Measurements from ENCODE around the gene LRRC51.
"Not testable (repeated sequence)": the region's sequence is repeated elsewhere in the genome, so short reads cannot be mapped to it uniquely, and the experiment has no call there.

LRRC51 gene

DNA sequence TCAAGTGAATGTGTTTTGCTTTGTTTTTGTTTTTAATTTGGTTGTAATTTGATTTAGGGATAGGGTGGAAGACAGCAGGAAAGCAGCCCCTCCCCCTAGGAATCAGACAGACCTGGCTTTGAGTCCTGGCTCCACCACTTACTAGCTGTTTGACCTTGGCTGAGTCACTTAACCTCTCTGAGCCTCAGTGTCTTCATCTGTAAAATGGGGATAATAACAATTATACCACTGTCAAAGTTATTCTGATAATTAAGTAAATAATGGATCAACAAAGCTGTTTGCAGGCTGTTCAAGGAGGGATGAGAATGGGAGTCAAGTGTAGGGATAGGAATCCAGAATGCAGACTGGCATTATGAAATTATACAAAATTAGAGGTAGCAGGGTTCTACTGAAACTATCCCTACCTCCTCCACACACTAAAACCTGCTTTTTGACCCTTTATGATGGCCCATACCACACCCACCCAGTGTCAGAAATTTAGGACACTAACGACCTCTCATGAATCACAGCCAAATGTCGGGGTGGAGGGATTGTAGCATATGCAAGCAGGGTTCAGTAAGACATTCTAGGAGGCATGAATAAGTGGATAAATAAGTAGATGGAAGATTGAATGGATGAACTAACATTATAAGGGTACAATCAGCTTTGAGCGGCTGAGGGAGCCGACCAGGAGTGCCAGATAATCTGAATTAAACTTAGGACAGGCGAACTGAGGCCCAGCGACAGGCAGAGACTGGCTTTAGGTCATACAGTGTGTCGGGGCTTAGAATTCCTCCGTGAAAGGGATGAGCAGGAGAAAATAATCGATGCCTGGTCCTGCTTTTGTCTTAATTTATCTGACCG lies 30.9 kb downstream of the LRRC51 start:
- DNase-seq, result no peak

DNA sequence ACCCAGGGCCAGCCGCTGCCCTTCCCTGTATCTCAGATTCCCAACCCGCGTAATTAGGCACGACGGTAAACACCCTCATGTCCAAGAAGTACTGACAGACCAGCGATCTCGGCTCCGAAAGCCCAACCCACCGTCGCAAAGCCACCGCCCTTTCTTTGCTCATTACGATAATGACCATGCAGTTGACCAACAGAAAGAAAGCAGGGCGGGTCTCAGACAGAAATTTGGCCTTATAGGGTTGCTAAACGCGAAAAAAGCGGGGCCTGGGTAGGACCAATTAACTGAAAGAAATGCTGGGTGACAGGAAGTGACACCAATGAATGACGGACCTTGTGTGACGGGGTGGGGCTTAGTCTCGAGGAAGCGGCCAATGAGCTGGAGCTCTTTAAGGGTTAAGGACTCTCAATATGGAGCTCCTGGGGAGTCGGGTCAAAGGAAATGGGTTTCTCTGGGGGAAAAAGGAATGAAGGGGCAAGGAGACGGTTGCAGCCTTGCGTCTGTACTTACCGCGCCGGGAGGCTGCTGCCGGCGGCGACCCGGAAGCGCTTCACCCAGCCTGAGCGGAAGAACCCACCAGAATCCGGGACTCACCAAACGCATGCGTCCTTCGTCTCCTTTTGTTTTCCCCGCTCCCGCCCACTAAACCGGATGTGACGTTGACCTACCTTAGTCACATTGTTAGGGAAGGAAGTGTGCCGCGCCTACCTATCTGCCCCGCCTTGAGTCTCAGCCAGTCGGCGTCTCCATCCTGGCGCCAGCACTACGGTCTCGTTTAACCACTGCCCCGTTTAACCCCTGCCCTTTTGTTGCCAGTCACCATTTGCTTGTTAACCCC lies 31.7 kb downstream of the LRRC51 start, which contains the start of gene ANAPC15:
Gene ANAPC15, minus strand, starts transcription at position 553 of the 835 bp plus-strand sequence. CDS start 1,419 bp downstream, outside the sequence.
- DNase-seq, result peak; percentile 100

DNA sequence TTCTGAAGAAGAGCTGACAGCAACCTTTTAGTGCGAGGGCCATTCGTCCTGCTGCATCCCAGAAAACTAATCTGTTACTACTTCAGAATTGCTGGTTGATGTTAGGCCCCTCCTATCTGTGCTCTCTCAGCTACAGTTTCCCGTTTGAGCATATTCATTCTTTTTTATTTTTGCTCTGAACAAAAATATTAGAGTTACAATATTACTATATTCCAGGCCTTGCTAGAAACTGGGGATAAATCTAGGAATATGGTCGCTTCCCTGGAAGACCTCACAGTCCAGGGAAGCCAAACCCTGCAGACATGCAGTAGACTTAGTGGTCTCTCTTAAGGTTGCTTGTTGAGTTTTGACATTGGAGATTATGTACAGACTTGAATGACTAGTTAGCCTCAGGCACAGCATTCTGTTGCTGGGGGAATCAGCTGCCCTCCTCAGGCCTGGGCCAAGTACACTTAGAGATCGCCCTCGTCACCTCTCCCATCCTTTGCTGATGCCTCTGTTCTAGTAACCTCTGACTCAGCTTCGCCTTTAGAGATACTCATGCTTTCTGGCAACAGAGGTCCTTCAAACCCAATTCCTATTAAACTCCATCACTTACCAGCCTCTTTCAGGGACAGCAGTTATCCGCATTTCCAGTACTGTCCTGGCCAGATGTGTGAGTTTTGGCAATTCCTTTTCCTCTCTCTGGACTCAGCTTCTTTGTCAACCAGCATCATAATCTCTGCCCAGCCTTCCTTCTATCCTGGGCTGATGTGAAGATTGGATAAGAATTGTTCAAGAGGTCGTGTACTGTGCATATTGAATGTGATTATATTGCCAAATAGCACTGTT lies 32.5 kb downstream of the LRRC51 start:
- no peak for DNase-seq

DNA sequence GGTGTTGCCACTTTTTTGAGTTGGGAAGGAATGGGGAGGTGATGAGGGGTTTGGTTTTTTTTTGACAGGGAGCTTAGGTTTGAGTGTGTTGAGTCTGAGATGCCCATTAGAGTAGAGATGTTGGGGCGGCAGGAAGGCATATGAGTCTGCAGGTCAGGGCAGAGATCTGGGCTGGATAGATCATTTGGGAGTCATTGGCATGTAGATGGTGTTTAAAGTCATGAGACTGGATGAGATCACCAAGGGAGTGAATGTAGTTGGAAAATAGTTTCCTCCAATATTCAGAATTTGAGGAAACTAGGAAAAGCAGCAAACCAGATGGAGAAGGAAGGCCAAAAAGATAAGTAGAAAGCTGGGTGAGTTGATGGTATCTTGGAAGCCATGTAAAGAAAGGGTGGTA lies 33.9 kb downstream of the LRRC51 start:
- no peak for DNase-seq

DNA sequence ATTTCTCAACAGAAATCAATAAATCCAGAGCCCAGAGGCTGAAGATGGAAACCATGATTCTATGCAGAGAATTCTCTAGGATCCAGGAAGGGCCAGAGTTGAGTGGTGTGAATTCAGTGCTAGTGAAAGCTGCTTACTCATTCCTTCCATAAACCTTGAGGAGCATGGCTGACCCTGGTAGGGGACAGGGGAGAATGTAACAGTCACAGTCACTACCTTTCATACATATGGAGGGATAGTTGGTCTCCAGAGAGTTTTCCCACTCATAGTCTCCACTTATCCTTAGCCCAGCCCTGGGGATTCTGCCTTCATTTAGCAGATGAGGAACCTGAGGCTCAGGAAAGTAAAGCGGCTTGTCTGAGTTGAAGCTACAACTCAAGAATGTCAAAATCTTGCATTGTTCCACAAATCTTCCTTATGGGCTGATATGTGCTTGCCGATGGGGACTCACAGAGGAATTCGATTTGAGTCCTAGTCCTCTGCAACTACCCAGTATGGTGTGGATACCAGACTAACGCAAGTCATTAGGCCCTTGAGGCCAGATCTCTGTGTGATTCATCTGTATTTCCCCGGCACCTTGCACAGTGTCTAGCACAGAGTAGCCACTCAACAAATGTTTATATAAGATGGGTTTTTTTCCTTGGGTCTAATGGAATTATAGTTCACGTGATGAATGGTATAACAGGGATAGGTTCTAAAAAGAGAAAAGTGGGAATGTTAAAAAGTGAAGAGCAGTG lies 35.5 kb downstream of the LRRC51 start:
- no peak for DNase-seq

DNA sequence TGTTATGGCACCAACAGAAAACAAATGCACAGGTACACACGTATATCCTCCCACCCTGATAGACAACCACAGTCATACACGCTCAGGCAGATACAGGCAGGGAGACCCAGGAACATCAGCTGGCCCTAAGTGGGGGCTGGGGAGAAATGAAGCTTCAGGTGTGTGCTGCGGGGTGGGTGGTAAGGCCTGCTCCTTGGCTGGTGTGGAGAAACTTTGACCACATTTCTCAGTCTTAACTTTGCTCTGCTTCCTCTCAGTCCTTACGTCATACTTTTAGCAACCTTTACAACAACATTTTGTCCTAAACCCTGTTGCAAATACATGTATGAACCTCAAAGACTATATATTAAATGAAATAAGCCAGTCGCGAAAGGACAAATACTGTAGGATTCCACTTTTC lies 38.5 kb downstream of the LRRC51 start:
- no peak for DNase-seq

DNA sequence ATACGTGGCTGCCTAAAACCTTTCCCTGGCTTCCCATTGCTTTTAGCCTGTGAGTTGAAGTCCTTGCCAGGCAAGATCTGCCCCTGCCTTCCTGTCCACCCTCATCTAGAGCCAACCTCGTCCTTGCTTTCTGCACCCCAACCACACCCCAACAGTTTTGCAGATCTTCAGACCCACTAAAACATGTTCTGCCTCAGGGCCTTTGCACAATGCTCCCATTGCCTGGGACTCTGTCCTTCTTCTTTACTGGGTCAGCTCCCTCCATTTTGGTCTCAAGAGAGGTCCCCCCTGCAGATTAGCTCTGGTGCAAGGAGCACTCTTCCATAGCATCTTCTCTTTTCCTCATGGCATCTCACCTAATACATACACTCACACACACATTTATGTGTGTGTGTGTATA lies 40.3 kb downstream of the LRRC51 start:
- no peak for DNase-seq

DNA sequence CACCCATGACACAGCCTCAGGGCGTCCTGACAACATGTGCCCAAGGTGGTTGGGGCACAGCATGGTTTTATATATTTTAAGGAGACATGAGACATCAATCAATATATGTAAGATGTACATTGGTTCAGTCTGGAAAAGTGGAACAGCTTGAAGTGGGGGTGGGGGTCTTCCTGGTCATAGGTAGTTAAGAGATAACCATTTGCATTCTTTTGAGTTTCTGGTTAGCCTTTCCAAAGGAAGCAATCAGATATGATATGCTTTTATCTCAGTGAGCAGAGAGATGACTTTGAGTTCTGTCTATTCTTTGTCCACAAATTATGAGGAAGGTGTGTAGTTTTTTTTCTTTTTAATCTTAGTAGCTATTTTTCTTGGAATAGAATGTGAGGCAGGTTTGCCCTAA lies 42.0 kb downstream of the LRRC51 start:
- DNase-seq, result no peak

DNA sequence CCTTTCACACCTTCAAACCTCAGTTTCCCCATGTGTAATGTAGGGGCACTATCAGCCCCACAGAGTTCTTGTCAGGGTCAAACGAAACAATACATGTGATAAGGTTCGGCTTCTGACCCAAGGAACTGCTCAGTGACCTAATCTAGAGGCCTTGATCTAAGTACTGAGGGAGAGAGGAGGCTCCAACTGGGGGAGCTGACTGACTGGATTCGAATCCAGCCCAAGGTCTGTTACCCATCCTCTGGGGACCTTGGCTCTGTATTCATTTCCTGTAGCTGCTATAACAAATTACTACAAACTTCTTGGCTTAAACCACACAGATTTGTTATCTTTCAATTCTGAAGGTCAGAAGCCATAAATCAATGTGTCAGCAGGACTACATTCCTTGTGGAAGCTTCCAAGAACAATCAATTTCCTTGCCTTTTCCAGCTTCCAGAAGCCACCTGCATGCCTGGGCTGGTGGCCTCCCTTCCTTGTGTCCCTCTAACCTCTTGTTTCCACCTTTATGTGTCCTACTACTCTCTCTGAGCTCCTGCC lies 42.5 kb downstream of the LRRC51 start:
- DNase-seq, result no peak

DNA sequence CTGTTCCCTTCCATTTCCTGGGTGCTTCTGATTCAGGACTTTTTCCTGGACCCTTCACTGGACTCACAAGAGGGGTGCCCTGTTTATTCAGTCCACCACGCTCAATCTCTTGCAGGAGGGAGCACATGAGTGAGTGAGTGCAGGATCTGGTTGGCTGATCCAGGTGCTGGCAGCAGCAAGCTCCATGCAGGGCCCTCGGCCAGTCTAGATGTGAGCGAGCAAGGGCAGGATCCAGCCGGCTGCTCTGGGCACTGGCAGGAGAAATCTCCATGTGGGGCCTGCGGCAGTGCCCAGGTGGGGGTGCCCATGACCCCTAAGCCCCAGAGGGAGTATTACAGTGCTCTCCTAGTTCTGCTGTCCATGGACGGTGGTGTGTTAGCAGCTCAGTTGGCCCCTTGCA lies 43.4 kb downstream of the LRRC51 start:
- no peak for DNase-seq

DNA sequence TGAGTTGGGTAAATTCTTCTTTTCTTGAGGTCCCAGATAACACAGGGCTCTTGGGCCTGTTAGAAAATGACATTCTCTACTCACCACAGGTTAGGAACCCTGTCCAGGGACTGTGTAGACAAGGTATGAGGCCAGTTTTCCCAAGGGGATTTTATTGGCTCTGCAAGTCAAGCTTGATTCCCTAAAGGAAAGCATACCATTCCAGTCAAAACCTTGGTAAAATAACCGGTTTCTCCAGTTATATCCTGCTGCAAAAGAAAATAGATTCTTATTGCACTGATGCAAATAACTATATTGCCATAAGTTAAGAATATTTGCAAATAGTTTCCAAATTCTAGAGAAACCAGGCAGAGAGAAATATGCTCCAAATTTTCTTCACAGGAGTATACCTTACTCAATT lies 45.3 kb downstream of the LRRC51 start:
- no peak for DNase-seq

DNA sequence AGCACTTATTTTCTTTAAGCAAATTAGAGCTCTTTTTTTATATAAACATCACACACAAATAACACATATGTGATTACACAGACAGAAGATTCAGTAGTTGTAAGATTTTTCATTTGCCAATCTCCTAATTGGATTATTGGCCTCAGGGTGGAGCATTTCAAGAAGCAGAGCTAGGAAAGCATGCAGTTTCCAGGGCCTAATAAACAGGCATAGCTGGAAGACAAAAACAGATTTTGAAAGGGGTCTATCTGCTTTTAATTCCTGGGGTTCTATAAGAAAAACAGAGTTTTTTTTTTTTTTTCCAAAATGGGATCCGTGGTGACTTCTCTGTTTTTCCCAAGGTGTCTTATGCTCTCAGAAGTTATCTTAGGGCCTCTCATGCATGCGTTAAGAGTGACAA lies 47.3 kb downstream of the LRRC51 start:
- DNase-seq, result no peak

DNA sequence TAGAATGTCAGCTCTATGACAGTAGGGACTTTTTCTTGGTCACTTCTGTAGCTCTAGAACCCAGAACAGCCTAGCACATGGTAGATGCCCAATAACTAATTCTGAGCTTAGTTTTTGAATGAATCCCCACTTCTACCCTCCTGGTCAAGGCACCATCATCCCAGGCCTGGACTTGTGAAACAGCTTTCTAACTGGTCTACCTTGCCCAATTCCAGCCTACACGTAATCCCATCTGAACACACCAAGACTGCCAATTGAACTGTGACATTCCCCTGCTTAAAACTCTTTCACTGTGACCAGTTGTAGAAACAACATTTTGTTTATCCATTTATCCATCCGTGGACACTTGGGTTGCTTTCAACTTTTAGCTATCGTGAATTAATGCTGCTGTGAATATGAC lies 48.7 kb downstream of the LRRC51 start:
- DNase-seq, result no peak

DNA sequence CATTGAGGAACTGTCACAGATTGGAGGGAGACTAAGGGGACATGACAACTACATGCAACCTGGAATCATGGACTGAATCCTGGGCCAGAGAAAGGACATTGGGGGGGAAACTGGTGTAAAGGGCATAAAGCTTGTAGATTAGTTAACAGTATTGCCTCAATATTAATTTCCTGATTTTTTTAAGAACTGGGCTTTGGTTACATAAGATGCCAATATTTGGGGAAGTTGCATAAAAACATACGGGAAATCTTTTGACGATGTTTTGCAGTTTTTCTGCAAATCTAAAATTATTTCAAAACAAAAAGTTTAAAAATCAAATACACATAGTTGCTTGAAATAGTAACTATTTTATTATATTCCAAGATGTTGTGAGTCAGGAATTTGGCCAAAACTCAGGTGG lies 52.0 kb downstream of the LRRC51 start:
- no peak for DNase-seq

DNA sequence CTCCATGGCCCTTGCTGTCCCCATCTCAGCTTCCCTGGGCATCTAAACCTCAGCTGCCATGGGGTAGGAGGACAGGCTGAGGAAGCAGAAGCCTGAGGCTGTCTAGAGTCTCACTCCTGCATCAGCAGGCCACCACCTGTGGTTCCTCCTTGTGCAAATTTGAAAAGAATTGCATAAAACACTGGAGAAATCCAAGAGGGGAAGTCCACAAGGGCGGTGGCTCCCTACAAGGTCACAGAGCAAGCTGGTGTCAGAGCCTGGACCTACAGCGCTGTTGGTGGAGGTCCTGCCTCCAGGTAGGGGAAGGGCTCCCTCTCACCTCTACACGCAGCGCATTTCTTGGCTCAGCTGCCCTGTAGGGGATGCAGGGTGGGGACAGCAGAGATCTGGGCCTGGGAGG lies 54.8 kb downstream of the LRRC51 start, which contains the start of gene FOLR3:
Gene FOLR3, plus strand, starts transcription at position 253 of the 400 bp plus-strand sequence. CDS start 228 bp downstream, outside the sequence.
- not testable (repeated sequence) for DNase-seq

DNA sequence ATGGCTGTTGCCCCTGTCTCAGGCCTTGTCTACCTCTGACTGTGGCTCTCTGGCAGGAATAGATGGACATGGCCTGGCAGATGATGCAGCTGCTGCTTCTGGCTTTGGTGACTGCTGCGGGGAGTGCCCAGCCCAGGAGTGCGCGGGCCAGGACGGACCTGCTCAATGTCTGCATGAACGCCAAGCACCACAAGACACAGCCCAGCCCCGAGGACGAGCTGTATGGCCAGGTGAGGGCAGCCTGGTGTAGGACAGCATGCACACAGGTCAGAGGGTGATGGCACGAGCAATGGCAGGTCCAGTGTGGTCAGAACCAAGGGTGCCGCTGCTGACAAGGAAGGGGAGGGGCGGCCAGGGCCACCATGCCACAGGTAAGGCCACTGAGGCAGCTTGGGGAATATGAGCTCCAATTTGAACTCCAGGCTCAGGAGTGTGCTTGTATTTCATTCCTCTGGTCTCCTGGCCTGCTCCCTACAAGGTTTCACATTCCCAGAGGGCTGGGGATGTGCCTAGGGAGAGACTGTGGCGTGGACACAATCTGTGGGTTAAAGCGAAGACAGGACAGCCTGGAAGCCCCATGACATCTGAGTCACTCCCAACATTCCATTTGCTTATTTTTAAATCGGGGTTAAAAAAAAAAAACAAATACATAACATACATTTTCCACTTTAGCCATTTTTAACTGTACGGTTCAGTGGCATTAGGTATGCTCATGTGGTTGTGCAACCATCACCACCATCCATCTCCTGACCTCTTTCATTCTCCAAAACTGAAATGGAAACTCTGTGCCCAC lies 55.4 kb downstream of the LRRC51 start:
- DNase-seq, result no peak

DNA sequence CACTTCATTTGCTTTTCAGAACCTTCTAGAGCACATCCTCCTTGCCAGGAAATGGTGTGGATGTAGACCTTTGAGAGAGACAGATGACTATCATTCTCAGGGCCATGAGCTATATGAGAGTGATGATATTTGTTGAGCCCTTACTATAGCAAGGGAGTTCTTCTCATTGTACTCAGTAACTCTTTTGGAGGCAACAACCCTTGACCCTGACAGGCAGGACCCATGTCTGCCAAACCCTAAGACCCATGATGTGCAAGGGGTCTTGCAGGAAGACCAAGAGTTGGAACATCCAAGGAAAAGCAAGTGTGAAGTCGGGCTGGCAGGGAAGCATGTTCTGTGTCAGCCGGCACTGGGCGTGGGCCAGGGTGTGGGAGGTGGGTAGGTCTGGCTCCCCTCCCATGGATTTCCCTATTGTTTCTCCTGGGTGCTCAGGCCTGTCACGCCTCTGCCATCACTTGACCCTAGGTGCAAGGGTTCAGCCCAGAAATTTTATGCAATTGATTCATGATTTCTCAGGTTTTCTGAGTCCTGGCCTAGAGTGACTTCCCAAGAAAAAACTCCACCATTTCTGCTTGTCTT lies 56.1 kb downstream of the LRRC51 start:
- DNase-seq, result no peak

DNA sequence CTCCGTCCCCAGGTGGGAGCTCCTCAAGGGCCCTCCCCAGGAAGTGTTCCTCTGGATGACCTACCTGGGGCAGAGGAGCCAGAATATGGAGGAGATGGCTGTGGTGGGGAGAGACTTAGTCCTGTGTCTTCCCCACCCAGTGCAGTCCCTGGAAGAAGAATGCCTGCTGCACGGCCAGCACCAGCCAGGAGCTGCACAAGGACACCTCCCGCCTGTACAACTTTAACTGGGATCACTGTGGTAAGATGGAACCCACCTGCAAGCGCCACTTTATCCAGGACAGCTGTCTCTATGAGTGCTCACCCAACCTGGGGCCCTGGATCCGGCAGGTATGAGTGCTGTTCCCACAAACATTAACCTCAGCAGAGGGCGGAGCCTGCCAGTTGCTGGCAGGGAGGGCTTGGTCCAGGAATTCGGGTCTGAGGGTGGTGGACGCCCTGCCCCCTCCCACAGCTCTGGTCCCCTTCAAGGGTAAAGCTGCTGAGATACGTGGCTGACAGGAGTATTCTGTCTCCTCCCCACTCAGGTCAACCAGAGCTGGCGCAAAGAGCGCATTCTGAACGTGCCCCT lies 58.3 kb downstream of the LRRC51 start:
- DNase-seq, result no peak

DNA sequence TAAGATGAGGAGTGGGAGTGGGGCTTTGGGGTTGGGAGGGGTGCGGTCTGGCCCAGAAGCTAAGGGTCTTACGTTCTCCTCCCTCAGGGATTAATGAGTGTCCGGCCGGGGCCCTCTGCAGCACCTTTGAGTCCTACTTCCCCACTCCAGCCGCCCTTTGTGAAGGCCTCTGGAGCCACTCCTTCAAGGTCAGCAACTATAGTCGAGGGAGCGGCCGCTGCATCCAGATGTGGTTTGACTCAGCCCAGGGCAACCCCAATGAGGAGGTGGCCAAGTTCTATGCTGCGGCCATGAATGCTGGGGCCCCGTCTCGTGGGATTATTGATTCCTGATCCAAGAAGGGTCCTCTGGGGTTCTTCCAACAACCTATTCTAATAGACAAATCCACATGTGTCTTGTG lies 58.9 kb downstream of the LRRC51 start:
- DNase-seq, result no peak

DNA sequence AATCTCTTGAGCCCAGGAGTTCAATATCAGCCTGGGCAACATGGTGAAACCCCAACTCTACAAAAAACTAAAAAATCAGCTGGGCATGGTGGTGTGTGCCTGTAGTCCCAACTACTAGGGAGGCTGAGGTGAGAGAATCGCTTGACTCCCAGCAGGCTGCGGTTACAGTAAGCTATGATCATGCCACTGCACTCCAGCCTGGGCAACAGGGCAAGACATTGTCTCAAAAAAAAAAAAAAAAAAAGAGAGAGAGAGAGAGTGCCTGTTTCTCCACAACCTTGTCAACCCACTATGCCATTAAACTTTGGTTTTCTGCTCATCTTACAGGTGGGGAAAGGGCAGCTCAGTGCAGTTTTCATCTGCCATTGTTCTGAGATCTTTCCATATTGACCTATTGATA lies 60.0 kb downstream of the LRRC51 start:
- no peak for DNase-seq

All from NCI-H2227 treated with DMSO at 0.1 percent for 48 hours (cell line).